Adrenal gland (tissue), 19 donors: ENCODE results near the gene PHC1. TPM values are rescaled to one million over a fixed set of nuclear protein-coding genes. Genes with fewer than 3 reads are reported as not detected.
"Not testable (repeated sequence)": the region's sequence is repeated elsewhere in the genome, so short reads cannot be mapped to it uniquely, and the experiment has no call there.

ENCODE experiments used
- DNase-seq, 7 donors: peaks; one replicate each; pipeline ENCODE4 v3.0.0-alpha.2; 2019 to 2020
- H3K27ac ChIP-seq, 5 donors: fragments of 200-600 bp; sonication (generic) in 4 of 5; 1 replicate in 3 of 5; 2 replicates in 2 of 5; pipeline versions ENCODE4 v1.5.1 to v1.8.0; 2016 to 2020; ENCODE audit warnings: mild to moderate bottlenecking in 1 of 5
- H3K27me3 ChIP-seq: fragments of 200-600 bp; 2 replicates; pipeline ENCODE4 v1.8.0; 2021
- H3K36me3 ChIP-seq, 2 donors: fragments of 200-600 bp; replicated peaks in 1 of 2; 1 replicate in 1 of 2; 2 replicates in 1 of 2; pipeline versions ENCODE4 v1.5.1 to v1.8.0; 2018 to 2022
- H3K4me1 ChIP-seq, 2 donors: fragments of 200-600 bp; replicated peaks in 1 of 2; 1 replicate in 1 of 2; 2 replicates in 1 of 2; pipeline versions ENCODE4 v1.5.1 to v1.8.0; 2018 to 2021
- H3K4me3 ChIP-seq, 4 donors: fragments of 200-600 bp; sonication (generic) in 3 of 4; one replicate each; pipeline ENCODE4 v1.5.1; 2016 to 2018
- H3K9me3 ChIP-seq, 3 donors: fragments of 200-600 bp; sonication (generic) in 1 of 3; replicated peaks in 1 of 3; 1 replicate in 2 of 3; 2 replicates in 1 of 3; pipeline versions ENCODE4 v1.5.1 to v1.8.0; 2016 to 2021
- POLR2A ChIP-seq, 2 donors: fragments of 450-650 bp; IDR thresholded peaks; one replicate each; pipeline ENCODE4 v1.6.1; 2017; ENCODE audit warnings: antibody characterized with exemption in 2 of 2, mild to moderate bottlenecking in 2 of 2, moderate library complexity in 1 of 2
- WGBS, 4 donors: extraction: QIAGEN DNeasy Blood & Tissue Kit in 2 of 4; methylation state at CpG; one replicate each; pipeline versions ENCODE4 v1.1.5 to v1.1.7; 2013 to 2017; 5-methylcytosine and 5-hydroxymethylcytosine counted together
- intact Hi-C, 2 donors: fragments of 100-400 bp; cut with DNase I; formaldehyde crosslinking; loops; one replicate each; pipeline versions ENCODE4 v1.14.1 to v1.15.0; 2022 to 2023
- long read RNA-seq, 10 donors: library from polyadenylated mRNA in 3 of 10; unstranded in 2 of 10; stranded (forward) in 1 of 10; transcript quantifications; one replicate each; pipeline ENCODE4 v2.0.0 and lab custom pipeline, GENCODE V29; 2021 to 2026
- polyA plus RNA-seq, 3 donors: library from polyadenylated mRNA; stranded (reverse); fragments of 200-250 nt in 2 of 3; fragments of 350-450 nt in 1 of 3; fragmentation: Illumina TruSeq in 1 of 3; extraction: RNeasy Lipid Tissue Mini Kit (QIAGEN cat#74804) in 1 of 3; gene quantifications; one replicate each; pipeline ENCODE4 v1.2.3, GENCODE V29; 2013 to 2014
- total RNA-seq, 9 donors: library from RNA; depleted of rRNA in 4 of 9; stranded (reverse); fragments of >200 nt in 4 of 9; fragments of 120-200 nt in 1 of 9; fragmentation: NEBNext Ultra II Directional in 1 of 9; extraction: Animal tissue kit (Norgen Biotek cat#: 25700) in 1 of 9; gene quantifications; one replicate each; pipeline versions ENCODE4 v1.1.0 to v1.2.4, GENCODE V29; 2013 to 2023
- TF ChIP-seq, protein P1 (sequence below), 6 experiments: fragments of 450-650 bp in 4 of 6; fragments of 200-600 bp in 2 of 6; sonication (generic) in 1 of 6; IDR thresholded peaks; 1 replicate in 5 of 6; 2 replicates in 1 of 6; pipeline versions ENCODE4 v1.5.1 to v1.8.0; 2016 to 2021; ENCODE audit warnings: antibody characterized with exemption in 6 of 6, mild to moderate bottlenecking in 2 of 6, moderate library complexity in 1 of 6
- donor health status: healthy with polysubstance abuse.
- donor health status: Bipolar disorder and iron deficiency.
- donor health status: DM: yes; HTN: yes; CAD: no.
- donor health status: DM: no; HTN: no; CAD: no.
- donor health status: DM: no; HTN: no; CAD: no.
- donor health status: DM: yes; HTN: yes; CAD: no.

PHC1 gene
- total RNA-seq (10 to 100 TPM; 10.9 to 47.7 (median 26.4) TPM), polyA plus RNA-seq (10 to 100 TPM; 14.8 to 68.3 (median 43.1) TPM)
- long read RNA-seq, donor 1, partial matches to known transcripts = 11 of 51 reads
- long read RNA-seq, donor 1, other reads (novel, unspliced or antisense) = 40 of 51 reads
- long read RNA-seq, donor 2 = 0 reads
- long read RNA-seq, donor 3 = 0 reads
- long read RNA-seq, donor 4, partial matches to known transcripts = 1 of 1 reads
- long read RNA-seq, donor 4, other reads (novel, unspliced or antisense) = 0 of 1 reads
- long read RNA-seq, donor 5, transcript PHC1-214 (15 exons, 3,626 nt) = major isoform, 5 of 19 reads
- long read RNA-seq, donor 5, partial matches to known transcripts = 10 of 19 reads
- long read RNA-seq, donor 5, other reads (novel, unspliced or antisense) = 4 of 19 reads
- long read RNA-seq, donor 6, partial matches to known transcripts = 1 of 1 reads
- long read RNA-seq, donor 6, other reads (novel, unspliced or antisense) = 0 of 1 reads
- long read RNA-seq, donor 7, partial matches to known transcripts = 75 of 75 reads
- long read RNA-seq, donor 7, other reads (novel, unspliced or antisense) = 0 of 75 reads
- long read RNA-seq, donor 8, partial matches to known transcripts = 5 of 5 reads
- long read RNA-seq, donor 8, other reads (novel, unspliced or antisense) = 0 of 5 reads
- long read RNA-seq, donor 9, partial matches to known transcripts = 19 of 53 reads
- long read RNA-seq, donor 9, other reads (novel, unspliced or antisense) = 33 of 53 reads
- long read RNA-seq, donor 10, partial matches to known transcripts = 6 of 26 reads
- long read RNA-seq, donor 10, other reads (novel, unspliced or antisense) = 20 of 26 reads

- H3K36me3 ChIP-seq, intact Hi-C loops, H3K27me3 ChIP-seq, H3K9me3 ChIP-seq: not testable (repeated sequence)
- peak; percentile 76 to 85 (median 82) for DNase-seq
- WGBS, 4 donors = 0 to 1% (median 0%) methylated on average over 14 to 31 of the region's 57 CpGs
- Histone ChIP-seq H3K4me1 (peaks cover 5 to 23% of the 10 kb centered on the region in 2 donors), H3K4me3 (peak within 1 kb of the TSS in 2 of 4 donors; percentile 74 to 88), H3K27ac (peak within 1 kb of the TSS in 4 of 5 donors; percentile 63 to 88 (median 80))
- TF ChIP-seq, protein P1, sequence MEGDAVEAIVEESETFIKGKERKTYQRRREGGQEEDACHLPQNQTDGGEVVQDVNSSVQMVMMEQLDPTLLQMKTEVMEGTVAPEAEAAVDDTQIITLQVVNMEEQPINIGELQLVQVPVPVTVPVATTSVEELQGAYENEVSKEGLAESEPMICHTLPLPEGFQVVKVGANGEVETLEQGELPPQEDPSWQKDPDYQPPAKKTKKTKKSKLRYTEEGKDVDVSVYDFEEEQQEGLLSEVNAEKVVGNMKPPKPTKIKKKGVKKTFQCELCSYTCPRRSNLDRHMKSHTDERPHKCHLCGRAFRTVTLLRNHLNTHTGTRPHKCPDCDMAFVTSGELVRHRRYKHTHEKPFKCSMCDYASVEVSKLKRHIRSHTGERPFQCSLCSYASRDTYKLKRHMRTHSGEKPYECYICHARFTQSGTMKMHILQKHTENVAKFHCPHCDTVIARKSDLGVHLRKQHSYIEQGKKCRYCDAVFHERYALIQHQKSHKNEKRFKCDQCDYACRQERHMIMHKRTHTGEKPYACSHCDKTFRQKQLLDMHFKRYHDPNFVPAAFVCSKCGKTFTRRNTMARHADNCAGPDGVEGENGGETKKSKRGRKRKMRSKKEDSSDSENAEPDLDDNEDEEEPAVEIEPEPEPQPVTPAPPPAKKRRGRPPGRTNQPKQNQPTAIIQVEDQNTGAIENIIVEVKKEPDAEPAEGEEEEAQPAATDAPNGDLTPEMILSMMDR (IDR thresholded peaks at IDR 0.05) = peak in 5 of 6 experiments; percentile 26 to 53 (median 48)
- TF ChIP-seq POLR2A (IDR thresholded peaks at IDR 0.05) = peak in 1 of 2 donors; percentile 21
Measured at GRCh38 chr12:8914033-8914715, at the start of gene PHC1. PHC1 (plus strand) TSS chr12:8914509; CDS start chr12:8917678, 3,169 bp downstream.

DNA sequence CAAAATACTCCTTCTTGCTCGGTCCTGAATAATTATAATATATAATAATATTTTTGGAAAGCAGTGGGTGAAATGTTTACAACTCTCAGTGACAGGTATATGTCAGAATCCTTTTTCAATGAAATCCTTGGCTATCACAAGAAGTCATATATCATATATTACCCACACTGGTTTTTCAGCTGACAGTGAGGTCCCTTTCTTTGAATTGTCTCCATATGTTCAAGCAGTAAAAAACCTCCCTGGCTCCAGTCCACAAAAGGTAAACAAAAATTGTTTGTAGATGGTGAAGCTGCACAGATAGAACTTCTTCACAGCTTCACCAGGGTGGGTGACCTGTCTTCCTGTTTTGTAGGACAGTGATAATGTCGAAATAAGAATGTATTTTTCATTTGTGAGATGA is 47.9 kb upstream of the PHC1 start:
- WGBS, 4 donors = 83 to 90% (median 85%) methylated on average over 2 of the region's 2 CpGs
- no peak for TF ChIP-seq POLR2A (IDR thresholded peaks at IDR 0.05)
- TF ChIP-seq, protein P1 (IDR thresholded peaks at IDR 0.05) = no peak
- Histone ChIP-seq H3K4me1 (no peaks in the 10 kb centered on the region), H3K27me3 (no peaks in the 10 kb centered on the region), H3K36me3 (no peaks in the 10 kb centered on the region), H3K9me3 (no peaks in the 10 kb centered on the region), H3K27ac (no peak overlapping the region), H3K4me3 (no peak overlapping the region)
- intact Hi-C loops = no loop called here
- no peak for DNase-seq

- H3K9me3 ChIP-seq = no peaks in the 10 kb centered on the region
- no peak overlapping the region for H3K27ac ChIP-seq
- DNase-seq = no peak
- no peaks in the 10 kb centered on the region for H3K36me3 ChIP-seq
- no peak overlapping the region for H3K4me3 ChIP-seq
- intact Hi-C loops = no loop called here
- no peaks in the 10 kb centered on the region for H3K27me3 ChIP-seq
- no peaks in the 10 kb centered on the region for H3K4me1 ChIP-seq
- no peak for TF ChIP-seq POLR2A (IDR thresholded peaks at IDR 0.05)
- TF ChIP-seq, protein P1 (IDR thresholded peaks at IDR 0.05) = no peak
Measured at GRCh38 chr12:8867009-8867408, 47.3 kb upstream of the PHC1 start.

DNA sequence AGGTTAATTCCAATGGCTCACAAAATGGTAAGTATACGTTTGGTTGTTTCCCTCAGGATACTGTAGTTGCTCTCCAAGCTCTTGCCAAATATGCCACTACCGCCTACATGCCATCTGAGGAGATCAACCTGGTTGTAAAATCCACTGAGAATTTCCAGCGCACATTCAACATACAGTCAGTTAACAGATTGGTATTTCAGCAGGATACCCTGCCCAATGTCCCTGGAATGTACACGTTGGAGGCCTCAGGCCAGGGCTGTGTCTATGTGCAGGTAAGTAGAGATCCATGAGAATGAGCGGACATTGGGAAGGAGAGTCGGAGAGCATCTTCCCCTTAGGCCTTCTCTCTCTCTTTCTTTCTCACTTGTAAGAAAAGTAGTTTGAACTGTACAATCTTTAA is 46.5 kb upstream of the PHC1 start:
- Histone ChIP-seq H3K27me3 (no peaks in the 10 kb centered on the region), H3K36me3 (no peaks in the 10 kb centered on the region), H3K27ac (no peak overlapping the region), H3K4me3 (no peak overlapping the region), H3K9me3 (no peaks in the 10 kb centered on the region), H3K4me1 (no peaks in the 10 kb centered on the region)
- TF ChIP-seq, protein P1 (IDR thresholded peaks at IDR 0.05) = no peak
- TF ChIP-seq POLR2A (IDR thresholded peaks at IDR 0.05) = no peak
- intact Hi-C loops = no loop called here
- DNase-seq = no peak
- 94 to 96% (median 95%) methylated on average over 6 of the region's 6 CpGs for WGBS, 4 donors
